ENCODE results near the gene BMAL1. TPM values are rescaled to one million over a fixed set of nuclear protein-coding genes. Genes with fewer than 3 reads are reported as not detected.

Gene BMAL1
- total RNA-seq, 1 donor from 2014 or later = 8.6 TPM

GRCh38 chr11:13289081-13289480, 11.5 kb downstream of the BMAL1 start:
- Mint-ChIP-seq H3K4me3 (ENCODE audit: unreplicated experiment) (no peak overlapping the region), H3K27ac (ENCODE audit: unreplicated experiment) (no peak overlapping the region), H3K4me1 (ENCODE audit: low read depth, unreplicated experiment) (peaks cover 10% of the 10 kb centered on the region), H3K9me3 (ENCODE audit: unreplicated experiment) (no peaks in the 10 kb centered on the region), H3K36me3 (ENCODE audit: unreplicated experiment) (no peaks in the 10 kb centered on the region), H3K27me3 (ENCODE audit: unreplicated experiment) (peaks cover 2% of the 10 kb centered on the region)
- TF ChIP-seq CTCF (IDR thresholded peaks at IDR 0.05; ENCODE audit: partially characterized antibody, unreplicated experiment) = no peak
- no peak for DNase-seq

GRCh38 chr11:13290221-13290980, 12.8 kb downstream of the BMAL1 start:
- no peaks in the 10 kb centered on the region for H3K36me3 Mint-ChIP-seq (ENCODE audit: unreplicated experiment)
- no peak overlapping the region for H3K27ac Mint-ChIP-seq (ENCODE audit: unreplicated experiment)
- DNase-seq = no peak
- H3K4me1 Mint-ChIP-seq (ENCODE audit: low read depth, unreplicated experiment) = peaks cover 12% of the 10 kb centered on the region
- peaks cover 4% of the 10 kb centered on the region for H3K27me3 Mint-ChIP-seq (ENCODE audit: unreplicated experiment)
- no peaks in the 10 kb centered on the region for H3K9me3 Mint-ChIP-seq (ENCODE audit: unreplicated experiment)
- TF ChIP-seq CTCF (IDR thresholded peaks at IDR 0.05; ENCODE audit: partially characterized antibody, unreplicated experiment) = no peak
- H3K4me3 Mint-ChIP-seq (ENCODE audit: unreplicated experiment) = no peak overlapping the region

- H3K27me3 Mint-ChIP-seq (ENCODE audit: unreplicated experiment) = peaks cover 6% of the 10 kb centered on the region
- TF ChIP-seq CTCF (IDR thresholded peaks at IDR 0.05; ENCODE audit: partially characterized antibody, unreplicated experiment) = no peak
These were observed 13.8 kb downstream of the BMAL1 start for GRCh38 chr11:13291361-13291760.

GRCh38 chr11:13291800-13292199, 14.2 kb downstream of the BMAL1 start:
- Mint-ChIP-seq H3K36me3 (ENCODE audit: unreplicated experiment) (no peaks in the 10 kb centered on the region), H3K9me3 (ENCODE audit: unreplicated experiment) (no peaks in the 10 kb centered on the region), H3K27me3 (ENCODE audit: unreplicated experiment) (peaks cover 6% of the 10 kb centered on the region), H3K4me1 (ENCODE audit: low read depth, unreplicated experiment) (peaks cover 16% of the 10 kb centered on the region), H3K27ac (ENCODE audit: unreplicated experiment) (no peak overlapping the region), H3K4me3 (ENCODE audit: unreplicated experiment) (no peak overlapping the region)
- no peak for TF ChIP-seq CTCF (IDR thresholded peaks at IDR 0.05; ENCODE audit: partially characterized antibody, unreplicated experiment)
- no peak for DNase-seq

More at GRCh38 chr11:13291361-13291760, 13.8 kb downstream of the BMAL1 start:
- no peak for DNase-seq
- Mint-ChIP-seq H3K36me3 (ENCODE audit: unreplicated experiment) (no peaks in the 10 kb centered on the region), H3K4me3 (ENCODE audit: unreplicated experiment) (no peak overlapping the region), H3K9me3 (ENCODE audit: unreplicated experiment) (no peaks in the 10 kb centered on the region), H3K27ac (ENCODE audit: unreplicated experiment) (no peak overlapping the region), H3K4me1 (ENCODE audit: low read depth, unreplicated experiment) (peaks cover 16% of the 10 kb centered on the region)

- Mint-ChIP-seq H3K27me3 (ENCODE audit: unreplicated experiment) (peaks cover 6% of the 10 kb centered on the region), H3K4me1 (ENCODE audit: low read depth, unreplicated experiment) (peaks cover 16% of the 10 kb centered on the region), H3K4me3 (ENCODE audit: unreplicated experiment) (no peak overlapping the region), H3K9me3 (ENCODE audit: unreplicated experiment) (no peaks in the 10 kb centered on the region), H3K36me3 (ENCODE audit: unreplicated experiment) (no peaks in the 10 kb centered on the region), H3K27ac (ENCODE audit: unreplicated experiment) (no peak overlapping the region)
- DNase-seq = no peak
- no peak for TF ChIP-seq CTCF (IDR thresholded peaks at IDR 0.05; ENCODE audit: partially characterized antibody, unreplicated experiment)
These were observed 15.4 kb downstream of the BMAL1 start for GRCh38 chr11:13292970-13293369.
